Lower leg skin (tissue), 3 donors: ENCODE results near the gene PHF11.

Experiments
- POLR2A ChIP-seq, 2 donors: fragments of 450-650 bp; IDR thresholded peaks; one replicate each; pipeline ENCODE4 v1.6.1; 2016 to 2017; ENCODE audit warnings: antibody characterized with exemption in 2 of 2, mild to moderate bottlenecking in 1 of 2, moderate library complexity in 1 of 2
- TF ChIP-seq, protein P1 (sequence below), 3 donors: fragments of 450-650 bp; IDR thresholded peaks; one replicate each; pipeline ENCODE4 v1.5.1; 2016; ENCODE audit warnings: antibody characterized with exemption in 3 of 3, mild to moderate bottlenecking in 3 of 3, moderate library complexity in 2 of 3

DNA sequence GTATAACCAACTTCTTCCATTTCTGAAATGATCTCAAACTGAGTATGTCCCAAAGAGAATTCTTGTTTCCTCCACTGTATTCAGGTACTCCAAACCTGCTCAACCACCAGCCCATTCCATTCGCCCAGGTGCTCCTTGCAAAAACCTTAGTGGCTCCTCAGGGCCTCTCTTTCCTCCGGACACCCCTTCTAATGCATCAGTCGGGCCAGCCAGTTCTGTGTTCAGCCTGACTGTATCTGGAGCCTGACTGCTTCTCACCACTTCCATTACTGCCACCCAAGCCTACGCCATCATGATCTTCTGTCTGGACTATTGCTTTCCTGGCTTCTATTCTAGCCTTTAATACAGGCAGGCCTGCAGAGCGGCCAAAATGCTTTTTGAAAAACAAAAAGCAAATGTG is 1.5 kb downstream of the PHF11 start:
- TF ChIP-seq, protein P1, sequence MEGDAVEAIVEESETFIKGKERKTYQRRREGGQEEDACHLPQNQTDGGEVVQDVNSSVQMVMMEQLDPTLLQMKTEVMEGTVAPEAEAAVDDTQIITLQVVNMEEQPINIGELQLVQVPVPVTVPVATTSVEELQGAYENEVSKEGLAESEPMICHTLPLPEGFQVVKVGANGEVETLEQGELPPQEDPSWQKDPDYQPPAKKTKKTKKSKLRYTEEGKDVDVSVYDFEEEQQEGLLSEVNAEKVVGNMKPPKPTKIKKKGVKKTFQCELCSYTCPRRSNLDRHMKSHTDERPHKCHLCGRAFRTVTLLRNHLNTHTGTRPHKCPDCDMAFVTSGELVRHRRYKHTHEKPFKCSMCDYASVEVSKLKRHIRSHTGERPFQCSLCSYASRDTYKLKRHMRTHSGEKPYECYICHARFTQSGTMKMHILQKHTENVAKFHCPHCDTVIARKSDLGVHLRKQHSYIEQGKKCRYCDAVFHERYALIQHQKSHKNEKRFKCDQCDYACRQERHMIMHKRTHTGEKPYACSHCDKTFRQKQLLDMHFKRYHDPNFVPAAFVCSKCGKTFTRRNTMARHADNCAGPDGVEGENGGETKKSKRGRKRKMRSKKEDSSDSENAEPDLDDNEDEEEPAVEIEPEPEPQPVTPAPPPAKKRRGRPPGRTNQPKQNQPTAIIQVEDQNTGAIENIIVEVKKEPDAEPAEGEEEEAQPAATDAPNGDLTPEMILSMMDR (IDR thresholded peaks at IDR 0.05) = no peak
- TF ChIP-seq POLR2A (IDR thresholded peaks at IDR 0.05) = no peak
